Adrenal gland (tissue), 12 donors: ENCODE data around the gene HIPK1. TPM values are rescaled to one million over a fixed set of nuclear protein-coding genes. Genes with fewer than 3 reads are reported as not detected.
"Not testable (repeated sequence)": the region's sequence is repeated elsewhere in the genome, so short reads cannot be mapped to it uniquely, and the experiment has no call there.

ENCODE experiments used
- DNase-seq, 7 donors: peaks; one replicate each; pipeline ENCODE4 v3.0.0-alpha.2; 2019 to 2020
- H3K27ac ChIP-seq, 5 donors: fragments of 200-600 bp; sonication (generic) in 4 of 5; 1 replicate in 3 of 5; 2 replicates in 2 of 5; pipeline versions ENCODE4 v1.5.1 to v1.8.0; 2016 to 2020; ENCODE audit warnings: mild to moderate bottlenecking in 1 of 5
- H3K27me3 ChIP-seq: fragments of 200-600 bp; 2 replicates; pipeline ENCODE4 v1.8.0; 2021
- H3K36me3 ChIP-seq, 2 donors: fragments of 200-600 bp; replicated peaks in 1 of 2; 1 replicate in 1 of 2; 2 replicates in 1 of 2; pipeline versions ENCODE4 v1.5.1 to v1.8.0; 2018 to 2022
- H3K4me1 ChIP-seq, 2 donors: fragments of 200-600 bp; replicated peaks in 1 of 2; 1 replicate in 1 of 2; 2 replicates in 1 of 2; pipeline versions ENCODE4 v1.5.1 to v1.8.0; 2018 to 2021
- H3K4me3 ChIP-seq, 4 donors: fragments of 200-600 bp; sonication (generic) in 3 of 4; one replicate each; pipeline ENCODE4 v1.5.1; 2016 to 2018
- H3K9me3 ChIP-seq, 3 donors: fragments of 200-600 bp; sonication (generic) in 1 of 3; replicated peaks in 1 of 3; 1 replicate in 2 of 3; 2 replicates in 1 of 3; pipeline versions ENCODE4 v1.5.1 to v1.8.0; 2016 to 2021
- POLR2A ChIP-seq, 2 donors: fragments of 450-650 bp; IDR thresholded peaks; one replicate each; pipeline ENCODE4 v1.6.1; 2017; ENCODE audit warnings: antibody characterized with exemption in 2 of 2, mild to moderate bottlenecking in 2 of 2, moderate library complexity in 1 of 2
- WGBS, 4 donors: extraction: QIAGEN DNeasy Blood & Tissue Kit in 2 of 4; methylation state at CpG; one replicate each; pipeline versions ENCODE4 v1.1.5 to v1.1.7; 2013 to 2017; 5-methylcytosine and 5-hydroxymethylcytosine counted together
- intact Hi-C, 2 donors: fragments of 100-400 bp; cut with DNase I; formaldehyde crosslinking; loops; one replicate each; pipeline versions ENCODE4 v1.14.1 to v1.15.0; 2022 to 2023
- polyA plus RNA-seq, 3 donors: library from polyadenylated mRNA; stranded (reverse); fragments of 200-250 nt in 2 of 3; fragments of 350-450 nt in 1 of 3; fragmentation: Illumina TruSeq in 1 of 3; extraction: RNeasy Lipid Tissue Mini Kit (QIAGEN cat#74804) in 1 of 3; gene quantifications; one replicate each; pipeline ENCODE4 v1.2.3, GENCODE V29; 2013 to 2014
- total RNA-seq, 9 donors: library from RNA; depleted of rRNA in 4 of 9; stranded (reverse); fragments of >200 nt in 4 of 9; fragments of 120-200 nt in 1 of 9; fragmentation: NEBNext Ultra II Directional in 1 of 9; extraction: Animal tissue kit (Norgen Biotek cat#: 25700) in 1 of 9; gene quantifications; one replicate each; pipeline versions ENCODE4 v1.1.0 to v1.2.4, GENCODE V29; 2013 to 2023
- TF ChIP-seq, protein P1 (sequence below), 6 experiments: fragments of 450-650 bp in 4 of 6; fragments of 200-600 bp in 2 of 6; sonication (generic) in 1 of 6; IDR thresholded peaks; 1 replicate in 5 of 6; 2 replicates in 1 of 6; pipeline versions ENCODE4 v1.5.1 to v1.8.0; 2016 to 2021; ENCODE audit warnings: antibody characterized with exemption in 6 of 6, mild to moderate bottlenecking in 2 of 6, moderate library complexity in 1 of 6
- donor health status: healthy with polysubstance abuse.
- donor health status: Bipolar disorder and iron deficiency.
- donor health status: DM: yes; HTN: yes; CAD: no.
- donor health status: DM: no; HTN: no; CAD: no.
- donor health status: DM: no; HTN: no; CAD: no.
- donor health status: DM: yes; HTN: yes; CAD: no.

The HIPK1 gene
- total and polyA plus RNA-seq, 12 donors, result 13.0 to 102 (median 64.7) TPM

DNA sequence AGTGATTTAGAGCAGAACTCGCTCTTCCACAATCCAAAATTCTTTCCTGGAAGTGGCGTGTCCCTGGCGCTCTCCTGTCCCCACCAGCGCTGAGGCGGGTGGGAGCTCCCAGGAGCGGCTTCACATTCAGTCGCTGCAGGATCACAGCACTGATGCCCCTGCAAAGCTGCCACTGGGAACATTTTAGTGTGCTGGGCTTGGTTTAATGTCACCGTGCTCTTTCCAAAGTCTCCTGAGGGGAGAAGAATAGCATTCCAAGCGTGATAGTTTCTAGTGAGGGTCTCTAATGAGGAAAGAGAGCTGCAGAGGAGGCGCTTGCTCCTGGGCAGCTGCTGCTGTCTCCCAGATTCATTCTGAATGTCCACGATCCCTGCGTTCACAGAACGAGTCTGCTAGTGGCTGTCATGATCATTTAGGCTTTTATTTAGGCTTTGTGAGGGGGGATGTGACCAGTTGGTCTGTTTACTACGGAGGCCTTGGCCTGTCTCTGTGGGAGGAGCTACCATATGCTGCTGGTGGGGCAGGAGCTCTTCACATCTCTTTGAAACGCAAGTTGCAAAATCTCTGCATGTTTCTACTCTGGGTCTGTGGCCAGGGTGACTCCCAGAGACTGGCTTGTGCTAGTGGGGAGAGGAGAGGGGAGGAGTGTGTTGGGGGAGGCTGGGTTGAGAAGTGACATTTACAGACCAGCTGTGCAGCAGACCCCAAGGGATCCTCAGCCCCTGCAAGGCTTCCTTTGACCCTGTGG, 73.5 kb downstream of the HIPK1 start:
- 65 to 79% (median 66%) methylated on average over 12 to 15 of the region's 15 CpGs for WGBS, 4 donors

DNA sequence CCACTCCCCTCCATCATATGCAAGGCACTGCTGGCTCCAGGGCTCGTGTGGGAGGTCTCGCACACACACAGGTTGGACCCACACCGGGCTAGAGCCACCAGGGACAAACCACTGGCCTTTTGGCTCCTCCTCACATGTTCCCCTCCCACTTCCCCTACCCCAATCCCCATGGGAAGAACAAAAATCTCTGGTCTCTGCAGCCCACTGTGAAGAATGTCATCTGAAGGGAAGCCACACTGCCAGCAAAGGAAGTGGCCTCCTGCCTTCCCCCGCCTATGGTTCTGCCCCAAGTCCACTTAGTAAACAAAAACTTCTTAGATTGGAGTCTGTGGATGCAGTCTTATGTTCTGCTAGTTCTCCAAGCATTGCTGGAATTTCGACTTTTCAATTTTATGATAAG, 74.3 kb downstream of the HIPK1 start:
- WGBS, 4 donors, result 53 to 61% (median 57%) methylated on average over 5 of the region's 5 CpGs
- intact Hi-C loops, result no loop called here
- Histone ChIP-seq H3K27me3 (no peaks in the 10 kb centered on the region), H3K36me3 (no peaks in the 10 kb centered on the region), H3K4me3 (no peak overlapping the region), H3K9me3 (no peaks in the 10 kb centered on the region), H3K4me1 (peaks cover 0 to under 1% of the 10 kb centered on the region in 2 donors), H3K27ac (no peak overlapping the region)
- DNase-seq, result no peak
- TF ChIP-seq, protein P1, sequence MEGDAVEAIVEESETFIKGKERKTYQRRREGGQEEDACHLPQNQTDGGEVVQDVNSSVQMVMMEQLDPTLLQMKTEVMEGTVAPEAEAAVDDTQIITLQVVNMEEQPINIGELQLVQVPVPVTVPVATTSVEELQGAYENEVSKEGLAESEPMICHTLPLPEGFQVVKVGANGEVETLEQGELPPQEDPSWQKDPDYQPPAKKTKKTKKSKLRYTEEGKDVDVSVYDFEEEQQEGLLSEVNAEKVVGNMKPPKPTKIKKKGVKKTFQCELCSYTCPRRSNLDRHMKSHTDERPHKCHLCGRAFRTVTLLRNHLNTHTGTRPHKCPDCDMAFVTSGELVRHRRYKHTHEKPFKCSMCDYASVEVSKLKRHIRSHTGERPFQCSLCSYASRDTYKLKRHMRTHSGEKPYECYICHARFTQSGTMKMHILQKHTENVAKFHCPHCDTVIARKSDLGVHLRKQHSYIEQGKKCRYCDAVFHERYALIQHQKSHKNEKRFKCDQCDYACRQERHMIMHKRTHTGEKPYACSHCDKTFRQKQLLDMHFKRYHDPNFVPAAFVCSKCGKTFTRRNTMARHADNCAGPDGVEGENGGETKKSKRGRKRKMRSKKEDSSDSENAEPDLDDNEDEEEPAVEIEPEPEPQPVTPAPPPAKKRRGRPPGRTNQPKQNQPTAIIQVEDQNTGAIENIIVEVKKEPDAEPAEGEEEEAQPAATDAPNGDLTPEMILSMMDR (IDR thresholded peaks at IDR 0.05), result no peak
- no peak for TF ChIP-seq POLR2A (IDR thresholded peaks at IDR 0.05)

More for the DNA sequence above, 73.5 kb downstream of the HIPK1 start:
- peaks cover 0 to 6% of the 10 kb centered on the region in 2 donors for H3K4me1 ChIP-seq
- intact Hi-C loops, result no loop called here
- H3K27me3 ChIP-seq, result no peaks in the 10 kb centered on the region
- no peak overlapping the region for H3K27ac ChIP-seq
- H3K36me3 ChIP-seq, result no peaks in the 10 kb centered on the region
- no peak overlapping the region for H3K4me3 ChIP-seq
- no peak for TF ChIP-seq POLR2A (IDR thresholded peaks at IDR 0.05)
- TF ChIP-seq, protein P1 (IDR thresholded peaks at IDR 0.05), result no peak
- no peak for DNase-seq
- H3K9me3 ChIP-seq, result peaks cover 0 to 2% (median 0%) of the 10 kb centered on the region in 3 donors

DNA sequence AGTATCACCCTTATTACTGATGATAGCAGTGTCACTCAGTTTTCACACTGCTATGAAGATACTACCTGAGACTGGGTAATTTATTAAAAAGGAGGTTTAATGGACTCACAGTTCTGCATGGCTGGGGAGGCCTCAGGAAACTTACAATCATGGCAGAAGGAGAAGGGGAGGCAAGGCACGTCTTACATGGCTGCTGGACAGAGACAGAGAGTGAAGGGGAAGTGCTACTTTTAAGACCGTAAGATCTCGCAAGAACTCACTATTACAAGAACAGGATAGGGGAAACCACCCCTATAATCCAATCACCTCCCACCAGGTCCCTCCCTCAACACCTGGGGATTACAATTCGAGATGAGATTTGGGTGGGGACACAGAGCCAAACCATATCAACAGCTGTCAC, 77.7 kb downstream of the HIPK1 start:
- WGBS, 4 donors, result 76 to 90% (median 86%) methylated on average over 4 of the region's 4 CpGs
- H3K36me3 ChIP-seq, H3K27ac ChIP-seq, H3K4me1 ChIP-seq, DNase-seq, intact Hi-C loops, H3K27me3 ChIP-seq, H3K4me3 ChIP-seq, H3K9me3 ChIP-seq: not testable (repeated sequence)

DNA sequence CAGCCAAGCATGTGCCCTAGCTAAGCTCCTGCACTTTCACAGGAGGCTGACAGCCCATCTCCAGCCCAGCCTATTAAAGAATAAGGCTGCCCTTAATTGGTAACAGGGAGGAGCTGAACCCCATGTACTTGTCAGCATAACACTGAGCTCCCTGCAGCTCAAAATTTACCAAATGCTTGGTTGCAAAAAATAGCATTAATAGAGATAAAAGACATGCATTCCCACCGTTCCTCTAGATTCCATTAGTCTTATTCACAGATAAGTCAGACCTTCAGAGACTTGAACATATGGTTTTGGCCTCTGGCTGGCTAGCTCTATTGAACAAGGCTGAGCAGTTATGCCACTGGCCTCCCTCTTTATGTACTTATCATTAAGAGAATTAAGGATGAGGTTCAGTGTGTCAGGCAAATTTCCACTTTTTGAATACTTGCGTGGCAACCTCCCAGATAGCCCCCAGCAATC, 79.4 kb downstream of the HIPK1 start:
- Histone ChIP-seq H3K36me3 (no peaks in the 10 kb centered on the region), H3K4me1 (no peaks in the 10 kb centered on the region), H3K27ac (no peak overlapping the region), H3K9me3 (no peaks in the 10 kb centered on the region), H3K4me3 (no peak overlapping the region), H3K27me3 (no peaks in the 10 kb centered on the region)
- WGBS, 4 donors, result 61 to 72% (median 65%) methylated on average over 2 of the region's 2 CpGs
- TF ChIP-seq, protein P1 (IDR thresholded peaks at IDR 0.05), result no peak
- TF ChIP-seq POLR2A (IDR thresholded peaks at IDR 0.05), result no peak
- no peak for DNase-seq
- intact Hi-C loops, result no loop called here

DNA sequence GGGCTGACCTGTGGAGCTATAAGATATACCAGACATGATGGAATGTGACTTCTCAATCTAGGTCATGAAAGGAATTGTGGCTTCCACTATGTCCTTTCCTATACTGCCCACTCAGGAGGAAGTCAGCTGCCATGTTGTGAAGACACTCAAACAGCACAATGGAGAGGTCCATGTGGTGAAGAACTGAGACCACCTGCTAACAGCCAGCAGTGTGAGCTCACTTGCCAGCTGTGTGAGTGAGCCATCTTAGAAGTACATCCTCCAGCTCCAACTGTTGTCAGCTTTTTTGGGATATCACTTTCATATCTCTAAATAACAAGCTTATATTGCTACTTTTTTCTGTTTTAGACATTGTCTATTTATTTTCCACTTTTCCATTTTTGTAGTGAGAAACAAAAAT, 79.9 kb downstream of the HIPK1 start:
- H3K27me3 ChIP-seq, result no peaks in the 10 kb centered on the region
- intact Hi-C loops, result no loop called here
- no peak overlapping the region for H3K4me3 ChIP-seq
- no peaks in the 10 kb centered on the region for H3K36me3 ChIP-seq
- H3K9me3 ChIP-seq, result no peaks in the 10 kb centered on the region
- no peak for DNase-seq
- H3K4me1 ChIP-seq, result no peaks in the 10 kb centered on the region
- H3K27ac ChIP-seq, result no peak overlapping the region
- TF ChIP-seq, protein P1 (IDR thresholded peaks at IDR 0.05), result no peak
- no peak for TF ChIP-seq POLR2A (IDR thresholded peaks at IDR 0.05)
